Mammary epithelial cell (primary cell): ENCODE data around the gene DLG3.

Experiments
- EZH2 ChIP-seq: IDR thresholded peaks from 2 replicates; pipeline ENCODE4 v1.6.1; 2012; ENCODE audit warnings: low read length, inconsistent platforms, borderline replicate concordance
- TF ChIP-seq, protein P1 (sequence below), 2 donors: IDR thresholded peaks in 1 of 2; conservative IDR thresholded peaks in 1 of 2; 2 replicates each; pipeline ENCODE4 v1.5.1; 2011 to 2012; ENCODE audit warnings: inconsistent platforms in 2 of 2, low read length in 2 of 2, mild to moderate bottlenecking in 2 of 2, control low read depth in 1 of 2, low read depth in 1 of 2; ENCODE audit not compliant: insufficient read depth in 1 of 2; ENCODE audit errors: extremely low read depth in 1 of 2

DNA sequence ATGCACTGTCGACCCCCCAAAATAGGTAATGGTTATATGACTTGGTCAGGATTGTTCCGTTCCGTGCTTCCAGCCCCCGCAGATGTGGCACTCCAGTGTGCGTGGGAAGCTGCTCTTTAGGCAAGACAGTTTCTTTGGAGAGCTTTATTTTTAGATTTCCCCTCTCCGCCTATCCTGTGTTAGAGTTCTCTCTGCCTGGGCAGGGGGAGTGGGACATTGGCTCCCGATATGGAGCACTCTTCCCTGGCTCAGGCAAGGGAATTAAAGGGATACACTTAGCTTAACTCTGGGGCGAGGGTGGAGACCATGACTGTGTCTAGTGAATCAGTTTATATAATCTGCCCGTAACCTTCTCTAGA, 36.0 kb downstream of the DLG3 start:
- TF ChIP-seq, protein P1, sequence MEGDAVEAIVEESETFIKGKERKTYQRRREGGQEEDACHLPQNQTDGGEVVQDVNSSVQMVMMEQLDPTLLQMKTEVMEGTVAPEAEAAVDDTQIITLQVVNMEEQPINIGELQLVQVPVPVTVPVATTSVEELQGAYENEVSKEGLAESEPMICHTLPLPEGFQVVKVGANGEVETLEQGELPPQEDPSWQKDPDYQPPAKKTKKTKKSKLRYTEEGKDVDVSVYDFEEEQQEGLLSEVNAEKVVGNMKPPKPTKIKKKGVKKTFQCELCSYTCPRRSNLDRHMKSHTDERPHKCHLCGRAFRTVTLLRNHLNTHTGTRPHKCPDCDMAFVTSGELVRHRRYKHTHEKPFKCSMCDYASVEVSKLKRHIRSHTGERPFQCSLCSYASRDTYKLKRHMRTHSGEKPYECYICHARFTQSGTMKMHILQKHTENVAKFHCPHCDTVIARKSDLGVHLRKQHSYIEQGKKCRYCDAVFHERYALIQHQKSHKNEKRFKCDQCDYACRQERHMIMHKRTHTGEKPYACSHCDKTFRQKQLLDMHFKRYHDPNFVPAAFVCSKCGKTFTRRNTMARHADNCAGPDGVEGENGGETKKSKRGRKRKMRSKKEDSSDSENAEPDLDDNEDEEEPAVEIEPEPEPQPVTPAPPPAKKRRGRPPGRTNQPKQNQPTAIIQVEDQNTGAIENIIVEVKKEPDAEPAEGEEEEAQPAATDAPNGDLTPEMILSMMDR (conservative IDR thresholded peaks at IDR 0.05 in 1 of 2, IDR thresholded peaks at IDR 0.05 in 1 of 2; ENCODE audit: extremely low read depth in 1 of 2, insufficient read depth in 1 of 2, low read depth in 1 of 2, low read length in 2 of 2): no peak
- TF ChIP-seq EZH2: no peak
